HG03039 (cell line): ENCODE data around the gene CA11.

Source experiments
- ATAC-seq: cut with Tn5 transposase; IDR thresholded peaks from one replicate; pipeline ENCODE4 v1.9.1; 2021; ENCODE audit warnings: mild to moderate bottlenecking, moderate library complexity; ENCODE audit not compliant: unreplicated experiment

The CA11 gene

DNA sequence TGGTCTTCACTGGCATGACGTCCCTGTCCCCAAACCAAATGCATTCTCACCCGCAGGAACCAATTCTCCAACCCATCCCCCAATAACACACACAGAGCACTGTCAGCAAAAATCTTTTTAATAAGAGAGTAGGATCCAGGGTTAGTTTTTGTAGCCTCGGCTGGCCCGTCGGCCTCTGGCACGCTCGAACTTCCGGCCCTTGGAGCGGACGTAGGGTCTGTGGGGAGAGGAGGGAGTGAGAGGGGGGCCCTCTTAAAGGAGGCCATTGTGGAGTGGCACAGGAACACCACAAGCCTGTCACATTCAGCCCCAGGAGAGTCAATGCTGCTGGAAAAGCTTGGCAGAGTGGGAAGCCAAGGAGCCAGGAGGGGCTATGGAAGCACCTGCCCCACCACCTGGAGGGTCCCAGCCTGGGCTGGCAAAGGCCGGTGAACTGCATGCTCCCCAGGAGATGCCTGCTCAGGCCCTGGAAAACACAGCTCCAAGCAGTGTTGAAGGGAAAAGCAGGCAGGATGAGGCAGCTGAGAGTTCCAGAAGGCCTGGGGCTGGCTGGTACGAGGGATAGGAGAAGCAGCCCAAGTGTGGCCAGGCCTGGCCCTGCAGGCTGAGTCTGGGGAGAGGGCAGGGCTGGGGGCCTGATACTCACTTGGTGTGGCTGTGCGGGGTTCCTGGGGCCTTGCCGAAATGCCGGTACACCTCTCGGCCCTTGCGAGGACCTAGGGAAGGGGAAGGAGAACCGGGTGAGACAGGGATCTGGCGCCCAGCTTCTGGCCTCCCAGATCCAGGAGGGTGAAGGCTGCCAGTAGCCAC, 30.6 kb downstream of the CA11 start:
- ATAC-seq = no peak

DNA sequence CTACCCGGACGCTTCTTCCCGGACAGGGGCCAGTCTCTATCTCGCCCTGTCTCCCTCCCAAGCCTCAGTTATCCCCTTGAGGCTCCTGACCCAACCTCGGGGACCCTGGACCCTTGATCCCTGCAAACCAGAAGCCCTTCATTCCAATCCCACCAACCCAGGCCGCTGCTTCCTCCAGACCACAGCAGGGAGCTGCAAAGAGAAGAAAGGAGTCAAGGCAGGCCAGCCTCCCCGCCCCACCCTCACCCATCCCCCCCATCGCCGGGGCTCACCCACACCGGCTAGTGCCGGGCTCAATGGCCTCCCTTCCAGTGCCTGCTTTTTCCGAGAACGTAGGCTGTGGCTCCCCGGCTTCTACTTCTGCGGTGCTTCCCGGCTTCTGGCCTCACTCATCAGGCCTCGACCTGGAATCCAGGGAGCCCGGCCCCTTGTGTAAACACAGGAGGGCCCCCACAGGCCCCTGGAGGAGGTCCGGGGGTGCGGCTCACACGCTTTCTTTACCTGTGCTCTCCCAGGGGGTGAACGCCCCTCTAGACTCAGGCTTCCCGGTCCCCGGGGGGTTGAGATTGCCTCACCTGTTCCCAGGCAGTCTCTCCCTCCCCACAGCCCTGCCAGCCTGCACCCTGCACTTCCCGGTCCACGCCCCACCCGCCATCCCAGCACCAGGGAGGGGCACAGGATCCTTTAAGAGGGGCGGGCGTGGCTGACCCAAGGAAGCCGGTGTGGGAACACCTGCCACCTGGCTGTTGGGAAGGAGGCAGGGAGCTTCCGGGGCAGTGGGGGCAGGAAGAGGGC, 31.4 kb downstream of the CA11 start, which contains the start of gene FAM83E:
TSS of gene FAM83E (minus strand) at position 641 of the 795 bp plus-strand sequence. CDS start 1,704 bp downstream, outside the sequence.
- ATAC-seq = no peak

DNA sequence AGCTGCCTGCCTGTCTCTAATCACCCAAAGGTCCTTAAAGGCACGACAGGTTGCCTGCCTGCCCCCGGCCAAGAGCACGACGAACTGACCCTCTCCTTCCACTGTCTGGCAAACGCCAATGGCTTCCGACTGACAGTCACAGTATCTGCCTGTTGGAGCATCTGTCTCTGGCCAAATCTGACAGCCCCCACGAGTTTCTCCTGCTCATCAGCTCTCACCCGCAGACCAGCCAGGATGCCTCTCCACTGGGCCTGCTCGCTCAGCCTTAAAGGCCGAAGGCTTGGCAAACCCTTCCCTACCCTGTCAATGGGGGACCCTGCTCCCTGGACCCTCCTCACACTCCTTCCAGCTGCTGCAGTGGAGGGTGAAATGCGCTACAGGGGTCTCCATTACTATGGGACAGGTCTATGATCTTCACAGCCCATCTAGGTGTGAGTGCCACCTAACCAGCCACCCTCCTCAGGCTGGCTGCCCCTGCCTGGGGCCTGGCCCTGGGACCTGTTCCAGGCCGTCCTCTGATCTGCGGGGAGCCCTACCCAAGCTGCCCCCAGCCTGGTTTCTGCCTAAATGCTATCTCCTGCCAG, 32.0 kb downstream of the CA11 start:
- no peak for ATAC-seq

DNA sequence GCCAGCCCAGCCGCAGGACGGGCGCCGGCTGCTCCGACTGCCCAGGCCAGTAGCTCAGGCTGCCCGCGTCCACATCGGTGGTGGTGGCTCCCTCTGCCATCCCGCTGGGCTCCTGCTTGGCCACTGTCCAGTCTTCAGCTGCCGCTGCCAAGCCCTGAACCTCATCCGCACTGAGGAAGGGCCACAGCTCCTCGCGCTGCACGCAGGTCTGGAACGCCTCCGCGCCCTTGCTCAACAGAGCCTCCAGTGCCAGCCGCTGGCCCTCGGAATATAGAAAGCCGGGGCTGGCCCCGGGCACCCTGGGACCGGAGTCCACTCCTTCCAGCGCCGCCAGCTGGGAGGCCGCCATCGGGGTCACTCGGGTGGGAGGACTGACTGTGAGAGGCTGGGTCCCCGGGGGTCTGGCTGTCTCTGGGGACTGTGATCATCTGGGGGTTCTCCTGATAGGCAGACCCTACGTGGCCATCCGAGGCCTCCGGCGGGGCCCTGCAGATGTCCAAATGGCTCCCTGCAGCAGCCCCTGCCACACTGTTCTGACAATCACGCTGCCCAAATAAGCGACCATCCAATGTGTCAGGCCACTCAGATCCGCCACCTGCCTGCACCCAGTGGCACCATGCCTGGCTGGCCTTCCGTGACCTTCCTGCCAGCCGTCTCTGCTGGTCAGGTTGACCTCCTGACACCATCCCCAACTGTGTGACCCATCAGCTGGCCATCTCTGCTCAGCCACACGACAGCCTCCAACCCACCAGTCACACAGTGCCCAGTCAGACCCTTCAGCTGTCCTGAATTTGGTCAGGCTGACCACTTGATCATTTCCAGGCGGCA, 32.7 kb downstream of the CA11 start:
- no peak for ATAC-seq

DNA sequence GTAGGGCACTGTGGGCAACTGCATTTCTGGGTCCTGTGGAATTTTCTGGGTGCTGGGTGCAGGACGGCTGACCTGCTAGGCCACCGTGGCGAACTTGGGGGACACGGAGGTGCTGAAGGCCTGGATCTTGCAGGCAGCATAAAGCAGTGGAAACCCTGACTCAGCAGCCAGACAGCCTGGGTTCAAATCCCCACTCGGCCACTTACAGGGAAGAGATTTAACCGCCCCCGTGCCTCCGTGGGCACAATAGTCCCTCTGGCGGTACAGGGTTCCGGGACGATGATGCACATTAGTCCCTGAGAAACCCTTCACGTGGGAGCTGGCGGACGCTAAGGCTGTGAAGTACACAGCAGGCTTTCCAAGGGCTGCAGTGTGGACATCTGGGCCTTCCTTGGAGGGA, 34.1 kb downstream of the CA11 start:
- no peak for ATAC-seq

DNA sequence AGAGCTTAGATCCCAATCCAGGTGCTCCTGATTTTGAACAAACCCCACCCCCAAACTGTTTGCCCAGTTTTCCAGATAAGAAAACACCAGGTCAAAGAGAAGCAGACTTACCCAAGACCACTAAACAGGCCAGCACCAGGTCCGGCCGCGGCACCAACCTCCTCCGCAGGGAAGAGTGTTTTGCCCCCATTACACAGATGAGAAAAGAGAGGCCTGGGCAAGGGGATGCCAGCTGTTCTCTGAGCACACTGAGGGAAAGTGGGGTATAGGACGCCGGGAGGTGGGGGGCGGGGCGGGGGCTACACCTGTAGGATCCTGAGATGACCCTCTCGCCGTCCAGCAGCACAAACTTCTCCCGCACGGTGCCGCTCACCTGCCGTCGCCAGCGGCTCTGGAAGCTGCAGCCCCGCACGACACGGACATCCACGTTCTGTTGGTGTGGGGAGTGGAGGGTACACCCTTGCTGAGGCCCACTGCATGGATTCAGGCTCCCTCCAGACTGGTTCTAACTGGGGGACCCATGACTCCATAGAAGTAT, 36.3 kb downstream of the CA11 start:
- ATAC-seq = no peak

DNA sequence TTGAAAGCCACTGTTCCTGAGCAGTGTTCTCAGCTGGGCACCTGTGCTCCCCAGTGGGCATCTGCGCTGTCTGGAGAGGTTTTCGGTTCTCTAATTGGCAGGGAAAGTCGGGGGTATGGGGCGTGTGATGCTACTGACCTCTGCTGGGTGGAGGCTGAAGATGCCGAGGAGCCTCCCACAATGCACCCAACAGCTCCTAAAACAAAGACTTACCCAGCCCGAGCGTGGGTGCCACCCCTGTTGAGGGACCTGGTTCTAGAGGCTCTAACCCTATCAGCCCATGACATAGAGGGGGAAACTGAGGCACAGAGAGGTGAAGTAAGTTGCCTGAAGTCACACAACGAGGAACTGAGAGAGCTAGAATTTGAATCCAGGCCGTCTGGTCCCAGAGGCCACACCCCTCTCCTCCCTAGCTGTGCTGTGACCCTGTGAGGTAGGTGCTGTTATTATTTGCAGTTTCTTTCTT, 37.2 kb downstream of the CA11 start:
- no peak for ATAC-seq

DNA sequence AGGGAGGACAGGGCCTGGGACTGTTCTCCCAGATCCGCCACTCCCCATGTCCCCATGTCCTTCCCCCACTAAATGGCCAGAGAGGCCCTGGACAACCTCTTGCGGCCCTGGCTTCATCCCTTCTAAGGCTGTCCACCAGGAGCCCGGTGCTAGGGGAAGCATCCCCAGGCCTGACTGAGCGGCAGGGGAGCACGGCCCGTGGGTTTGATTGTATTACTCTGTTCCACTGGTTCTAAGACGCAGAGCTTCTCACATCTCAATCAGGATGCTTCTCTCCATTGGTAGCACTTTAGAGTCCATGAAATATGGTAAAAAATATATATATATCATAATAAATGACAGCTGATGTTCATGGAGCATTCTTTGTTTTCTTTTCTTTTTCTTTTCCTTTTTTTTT, 38.6 kb downstream of the CA11 start:
- no peak for ATAC-seq

DNA sequence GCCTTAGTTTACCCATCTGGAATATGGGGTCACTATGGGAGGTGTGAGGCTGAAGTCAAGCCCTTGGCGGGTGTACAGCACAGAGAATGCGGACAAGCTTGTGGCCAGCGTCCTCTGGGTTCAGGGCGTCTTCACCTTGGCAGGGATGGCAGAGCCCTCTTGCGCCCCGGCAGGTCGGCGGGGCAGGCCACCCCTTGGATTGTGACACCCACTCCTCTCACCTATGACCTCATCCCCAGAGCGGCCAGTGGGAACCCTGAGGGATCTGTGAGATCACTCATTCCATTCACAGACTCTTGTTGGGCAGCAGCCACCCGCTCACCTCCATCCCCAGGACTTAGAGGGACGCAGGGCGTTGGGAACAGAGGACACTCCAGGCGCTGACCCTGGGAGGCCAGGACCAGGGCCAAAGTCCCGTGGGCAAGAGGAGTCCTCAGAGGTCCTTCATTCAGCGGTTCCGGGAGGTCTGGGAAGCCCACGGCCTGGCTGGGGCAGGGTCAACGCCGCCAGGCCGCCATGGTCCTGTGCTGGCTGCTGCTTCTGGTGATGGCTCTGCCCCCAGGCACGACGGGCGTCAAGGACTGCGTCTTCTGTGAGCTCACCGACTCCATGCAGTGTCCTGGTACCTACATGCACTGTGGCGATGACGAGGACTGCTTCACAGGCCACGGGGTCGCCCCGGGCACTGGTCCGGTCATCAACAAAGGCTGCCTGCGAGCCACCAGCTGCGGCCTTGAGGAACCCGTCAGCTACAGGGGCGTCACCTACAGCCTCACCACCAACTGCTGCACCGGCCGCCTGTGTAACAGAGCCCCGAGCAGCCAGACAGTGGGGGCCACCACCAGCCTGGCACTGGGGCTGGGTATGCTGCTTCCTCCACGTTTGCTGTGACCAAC, 39.3 kb downstream of the CA11 start, which contains the start of gene SPACA4:
TSS of gene SPACA4 (plus strand) at position 280 of the 896 bp plus-strand sequence. CDS start at position 517, 237 bp downstream.
- ATAC-seq = no peak

DNA sequence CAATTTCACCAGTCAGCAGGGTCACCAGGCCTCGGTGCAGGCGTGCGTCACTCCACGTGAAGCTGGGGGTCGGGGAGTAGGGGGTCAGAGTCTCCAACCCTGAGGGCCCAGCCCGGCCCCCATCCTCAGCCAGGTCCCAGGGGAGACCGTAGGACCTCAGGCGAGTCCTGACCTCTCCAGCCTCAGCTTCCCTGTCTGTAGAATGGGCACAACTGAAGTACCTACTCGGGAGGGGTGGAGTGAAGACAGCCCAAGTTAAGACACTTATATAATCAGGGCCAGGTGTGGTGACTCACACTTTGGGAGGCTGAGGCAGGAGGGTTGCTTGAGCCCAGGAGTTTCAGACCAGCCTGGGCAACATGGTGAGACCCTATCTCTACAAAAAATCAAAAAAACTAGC, 42.1 kb downstream of the CA11 start:
- ATAC-seq = no peak

DNA sequence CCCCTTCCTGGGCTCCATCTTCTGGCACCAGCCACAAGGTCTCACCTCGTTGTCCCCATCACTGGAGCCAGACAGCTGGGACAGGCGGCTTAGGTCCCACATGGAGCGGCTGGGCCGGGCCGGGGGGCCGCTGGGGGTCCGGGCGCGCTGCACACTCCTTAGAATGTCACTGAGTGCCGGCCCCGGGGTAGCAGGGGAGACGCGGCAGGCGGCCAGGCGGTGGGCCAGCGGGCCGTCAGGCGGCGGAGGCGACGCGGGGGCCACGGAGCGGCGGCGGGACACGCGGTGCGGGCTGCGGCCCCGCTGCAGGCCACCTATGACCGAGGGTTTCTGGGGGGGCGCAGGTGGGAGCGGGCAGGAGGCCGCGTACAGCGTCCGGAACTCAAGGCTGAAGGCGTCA, 42.5 kb downstream of the CA11 start:
- ATAC-seq = no peak

DNA sequence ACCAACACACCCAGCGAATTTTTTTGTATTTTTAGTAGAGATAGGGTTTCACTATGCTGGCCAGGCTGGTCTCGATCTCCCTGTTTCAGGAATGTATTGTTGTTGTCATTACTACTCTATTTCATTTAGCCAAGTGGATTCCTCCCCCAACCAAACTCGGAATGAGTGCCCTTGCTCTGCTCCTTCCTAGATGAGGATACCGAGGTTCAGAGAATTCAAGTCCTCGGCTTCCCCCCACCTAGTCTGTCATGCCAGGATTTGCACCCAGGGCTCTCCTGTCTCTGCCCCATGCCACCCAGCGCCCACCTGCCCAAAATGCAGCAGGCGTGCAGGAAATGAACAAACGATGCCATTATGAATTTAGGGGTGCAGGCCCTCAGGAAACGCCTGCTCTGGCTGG, 43.0 kb downstream of the CA11 start:
- no peak for ATAC-seq

DNA sequence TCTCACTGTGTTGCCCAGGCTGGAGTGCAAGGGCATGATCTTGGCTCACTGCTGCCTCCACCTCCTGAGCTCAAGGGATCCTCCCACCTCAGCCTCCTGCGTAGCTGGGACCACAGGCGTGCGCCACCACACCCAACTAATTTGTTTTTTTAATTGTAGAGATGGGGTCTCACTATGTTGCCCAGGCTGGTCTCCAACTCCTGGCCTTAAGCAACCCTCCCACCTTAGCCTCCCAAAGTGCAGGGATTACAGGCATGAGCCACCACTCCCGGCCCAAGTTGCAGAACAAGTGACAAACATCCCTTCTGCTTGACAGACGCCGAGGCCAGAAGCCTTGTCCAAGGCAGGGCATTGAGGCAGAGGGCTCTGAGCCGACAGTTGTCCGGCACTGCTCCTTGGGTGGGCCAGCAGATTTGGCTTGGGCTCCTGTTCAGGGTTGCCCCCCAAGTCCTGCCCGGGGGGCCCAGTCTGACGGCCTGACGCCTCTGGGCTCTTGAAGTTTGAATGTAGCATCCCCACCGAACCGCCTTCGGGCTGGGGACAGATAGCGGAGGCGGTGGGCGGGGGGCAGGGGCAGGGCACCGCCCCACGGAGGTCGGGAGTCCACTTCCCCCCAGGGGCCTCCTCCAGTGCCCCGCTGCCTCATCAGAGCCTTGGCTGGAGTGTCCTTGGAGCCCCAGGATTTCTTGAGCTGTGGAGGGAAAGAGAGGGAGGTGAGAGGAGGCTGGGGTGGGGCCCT, 45.1 kb downstream of the CA11 start:
- ATAC-seq = no peak

DNA sequence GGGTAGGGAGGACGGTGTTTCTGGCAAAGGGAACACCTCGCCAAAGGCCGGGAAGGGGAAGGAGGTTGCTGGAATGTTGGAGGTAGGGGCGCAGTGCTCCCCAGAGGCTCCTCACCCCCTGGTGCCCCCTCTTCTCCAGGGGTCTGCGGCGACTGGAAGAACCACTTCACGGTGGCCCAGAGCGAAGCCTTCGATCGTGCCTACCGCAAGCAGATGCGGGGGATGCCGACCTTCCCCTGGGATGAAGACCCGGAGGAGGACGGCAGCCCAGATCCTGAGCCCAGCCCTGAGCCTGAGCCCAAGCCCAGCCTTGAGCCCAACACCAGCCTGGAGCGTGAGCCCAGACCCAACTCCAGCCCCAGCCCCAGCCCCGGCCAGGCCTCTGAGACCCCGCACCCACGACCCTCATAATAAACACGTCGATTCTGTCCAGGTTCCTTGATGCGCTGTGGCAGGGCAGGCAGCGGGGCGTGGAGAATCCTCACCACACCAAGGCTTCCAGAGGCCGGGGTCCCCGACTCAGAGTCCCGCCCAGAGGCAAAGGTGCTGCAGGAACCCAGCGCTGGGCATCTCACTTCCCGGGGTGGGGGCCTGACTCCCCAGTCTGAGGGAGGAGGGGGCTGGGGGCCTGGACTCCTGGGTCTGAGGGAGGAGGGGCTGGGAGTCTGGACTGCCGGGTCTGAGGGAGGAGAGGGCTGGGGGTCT, 46.8 kb downstream of the CA11 start:
- ATAC-seq = no peak

DNA sequence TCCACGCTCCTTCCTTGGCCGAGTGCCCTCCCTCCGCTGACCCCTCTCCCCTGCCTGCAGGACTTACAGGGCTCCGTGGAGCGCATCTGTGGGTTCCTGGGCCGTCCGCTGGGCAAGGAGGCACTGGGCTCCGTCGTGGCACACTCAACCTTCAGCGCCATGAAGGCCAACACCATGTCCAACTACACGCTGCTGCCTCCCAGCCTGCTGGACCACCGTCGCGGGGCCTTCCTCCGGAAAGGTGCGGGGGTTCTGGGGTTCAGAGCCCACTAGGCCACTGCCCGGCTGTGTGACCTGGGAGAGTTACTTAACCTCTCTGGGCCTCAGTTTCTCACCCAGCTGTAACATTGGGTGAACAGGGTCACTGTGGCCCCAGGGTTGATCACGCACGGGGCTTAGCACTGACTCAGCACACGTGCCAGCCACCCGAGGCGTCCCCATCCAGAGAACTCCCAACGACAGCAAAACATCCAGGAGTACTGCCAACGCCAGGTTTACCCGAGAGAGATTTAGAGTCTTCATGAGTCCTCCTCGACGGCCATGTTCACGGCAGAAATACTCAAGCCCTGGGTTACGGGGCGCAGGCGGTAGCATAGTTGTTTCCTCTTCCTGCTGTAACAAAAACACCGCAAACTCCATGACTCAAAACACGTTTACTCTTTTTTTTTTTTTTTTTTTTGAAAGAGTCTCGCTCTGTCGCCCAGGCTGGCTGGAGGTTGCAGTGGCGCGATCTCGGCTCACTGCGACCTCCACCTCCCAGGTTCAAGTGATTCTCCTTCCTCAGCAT, 49.1 kb downstream of the CA11 start:
- no peak for ATAC-seq

DNA sequence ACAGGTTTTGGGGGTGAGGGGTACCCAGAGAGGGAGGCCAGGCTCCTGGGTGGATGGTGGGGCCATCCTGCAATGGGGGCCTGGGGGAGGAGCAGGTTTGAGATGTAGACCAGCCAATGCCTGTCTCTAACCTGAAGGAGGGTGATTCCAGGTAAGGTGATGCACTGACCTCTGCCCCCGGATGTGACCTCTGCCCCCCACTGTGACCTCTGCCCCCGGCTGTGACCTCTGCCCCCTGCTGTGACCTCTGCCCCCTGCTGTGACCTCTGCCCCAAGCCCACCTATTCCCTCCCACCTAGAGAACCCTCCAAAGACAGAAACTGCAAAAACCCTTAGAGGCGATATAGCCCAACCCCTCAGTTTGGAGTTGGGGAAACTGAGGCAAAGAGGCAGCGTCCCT, 49.8 kb downstream of the CA11 start:
- ATAC-seq = no peak

DNA sequence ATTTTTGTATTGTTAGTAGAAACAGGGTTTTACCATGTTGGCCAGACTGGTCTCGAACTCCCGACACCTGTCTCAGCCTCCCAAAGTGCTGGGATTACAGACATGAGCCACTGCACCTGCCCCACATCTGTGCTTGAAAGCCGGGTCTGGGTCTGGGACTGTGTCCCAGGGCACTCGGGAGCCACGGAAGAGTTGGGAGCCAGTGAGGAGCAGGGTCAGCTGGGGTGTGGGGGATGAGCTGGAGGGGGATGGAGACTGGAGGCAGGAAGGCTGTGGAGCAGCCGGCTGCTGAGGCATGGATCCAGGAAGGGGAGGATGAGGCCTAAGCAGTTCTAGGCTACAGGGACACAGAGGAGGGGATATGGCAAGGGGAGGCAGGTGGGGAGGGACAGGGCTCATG, 50.2 kb downstream of the CA11 start:
- ATAC-seq = no peak
